NCI-H774 (cell line): ENCODE measurements around the gene PIBF1.
"Not testable (repeated sequence)": the region's sequence is repeated elsewhere in the genome, so short reads cannot be mapped to it uniquely, and the experiment has no call there.

Experiments
- DNase-seq: peaks from one replicate; lab custom pipeline; 2025; lab: John Stamatoyannopoulos, UW

The PIBF1 gene

DNA sequence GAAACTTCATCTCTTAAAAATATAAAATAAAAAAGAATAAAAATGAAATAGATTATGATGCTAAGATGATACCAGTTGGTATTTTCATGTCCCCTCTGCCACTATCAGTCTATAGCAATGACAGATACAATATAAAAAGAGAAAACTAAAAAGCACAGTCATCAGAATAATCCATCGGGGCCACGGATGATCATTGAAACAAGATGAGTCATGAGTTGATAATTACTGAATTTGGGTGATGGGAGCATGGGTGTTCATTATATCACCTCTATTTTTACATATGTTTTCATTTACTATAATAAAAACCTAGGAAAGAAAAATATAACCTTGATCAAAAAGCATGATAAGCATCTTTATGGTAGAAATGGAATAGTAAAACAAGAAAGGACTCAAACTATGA lies 41.1 kb downstream of the PIBF1 start:
- no peak for DNase-seq

GRCh38 chr13:72823724-72824123 lies 41.8 kb downstream of the PIBF1 start:
- DNase-seq: no peak

DNA sequence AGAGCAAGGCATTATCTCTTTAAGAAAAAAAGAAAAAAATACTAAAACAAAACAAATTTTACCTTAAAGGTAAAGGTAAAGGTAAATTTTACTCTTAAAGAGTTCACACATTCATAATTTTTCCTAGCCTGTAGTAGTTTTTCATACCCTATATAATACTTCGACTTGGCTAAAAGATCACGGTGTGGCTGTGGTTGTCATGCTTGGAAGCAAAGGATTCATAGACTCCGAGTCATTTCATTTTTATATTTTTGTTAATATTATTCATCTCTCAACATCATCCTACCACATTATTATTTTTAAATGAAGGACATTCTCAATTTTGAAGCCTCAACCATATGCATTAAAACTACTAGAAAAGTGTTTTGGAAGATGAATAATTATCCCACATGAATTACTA lies 52.7 kb downstream of the PIBF1 start:
- DNase-seq: no peak

GRCh38 chr13:72839831-72840426 lies 58.0 kb downstream of the PIBF1 start:
- DNase-seq: peak; percentile 10

GRCh38 chr13:72842991-72843390 lies 61.1 kb downstream of the PIBF1 start:
- no peak for DNase-seq

DNA sequence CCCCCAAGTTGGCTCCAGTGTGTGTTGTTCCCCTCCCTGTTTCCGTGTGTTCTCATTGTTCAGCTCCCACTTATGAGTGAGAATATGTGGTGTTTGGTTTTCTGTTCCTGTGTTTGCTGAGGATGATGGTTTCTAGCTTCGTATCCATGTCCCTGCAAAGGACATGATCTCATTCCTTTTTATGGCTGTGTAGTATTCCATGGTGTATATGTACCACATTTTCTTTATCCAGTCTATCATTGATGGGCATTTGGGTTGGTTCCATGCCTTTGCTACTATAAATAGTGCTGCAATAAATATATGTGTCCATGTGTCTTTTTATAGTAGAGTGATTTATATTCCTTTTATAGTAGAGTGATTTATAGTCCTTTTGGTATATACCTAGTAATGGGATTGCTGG lies 63.2 kb downstream of the PIBF1 start:
- not testable (repeated sequence) for DNase-seq

GRCh38 chr13:72849571-72849970 lies 67.6 kb downstream of the PIBF1 start:
- DNase-seq: no peak

GRCh38 chr13:72850959-72851677 lies 69.2 kb downstream of the PIBF1 start:
- DNase-seq: no peak

DNA sequence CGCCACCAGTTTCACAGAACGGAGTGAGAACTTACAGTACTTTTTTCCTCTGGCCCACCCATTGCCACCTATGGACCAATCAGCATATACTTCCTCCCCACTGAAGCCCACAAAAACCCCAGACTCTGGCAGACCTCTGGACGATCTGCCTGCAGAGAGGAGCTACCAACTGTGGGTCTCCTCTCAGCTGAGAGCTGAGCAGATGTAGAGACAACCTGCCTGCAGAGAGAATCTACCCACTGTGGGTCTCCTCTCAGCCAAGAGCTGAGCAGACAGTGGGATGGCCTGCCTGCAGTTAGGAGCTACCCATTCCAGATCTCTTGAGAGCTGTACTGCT lies 69.7 kb downstream of the PIBF1 start:
- DNase-seq: no peak

- DNase-seq: no peak
These were observed 70.3 kb downstream of the PIBF1 start for GRCh38 chr13:72852207-72852606.

- DNase-seq: no peak
These were observed 71.1 kb downstream of the PIBF1 start for GRCh38 chr13:72853000-72853399.

DNA sequence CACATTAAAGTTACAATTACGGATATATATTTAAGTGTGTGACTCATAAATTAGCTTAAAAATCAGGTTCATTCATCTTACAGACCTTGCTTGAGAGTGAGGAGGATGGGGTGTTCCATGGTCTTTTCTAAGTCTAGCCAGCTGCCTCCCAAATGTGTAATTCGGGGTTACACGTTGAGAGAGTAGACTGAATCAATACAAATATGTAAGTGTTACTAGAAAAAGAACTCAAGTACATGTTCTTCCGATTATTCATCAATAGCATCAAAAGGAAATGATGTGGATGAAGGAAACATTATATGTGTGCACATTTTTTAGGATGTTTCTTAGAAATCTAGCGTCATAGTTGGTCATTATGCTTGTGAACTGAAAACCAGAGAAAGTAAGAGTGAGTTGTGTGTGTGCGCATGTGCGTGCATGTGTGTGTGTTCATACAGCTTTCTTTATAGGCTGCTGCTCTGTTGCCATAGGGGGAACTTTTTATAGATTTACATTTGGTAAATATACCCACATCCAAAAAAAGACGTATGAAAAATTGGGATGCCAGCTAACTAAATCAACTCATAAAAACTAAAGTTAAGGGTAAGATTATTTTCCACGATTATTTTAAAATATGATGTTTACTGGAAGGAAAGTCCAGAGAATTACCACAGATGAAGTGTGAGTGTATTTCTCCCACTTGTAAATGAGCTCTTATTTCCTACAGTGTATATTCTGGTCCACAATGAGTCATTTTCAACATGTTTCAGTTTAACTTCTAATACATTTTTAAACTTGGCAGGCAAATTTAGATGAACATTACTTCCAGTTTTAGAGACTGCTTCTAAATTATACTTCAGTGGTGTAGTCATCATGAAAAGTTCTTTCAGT lies 82.4 kb downstream of the PIBF1 start:
- DNase-seq: no peak

DNA sequence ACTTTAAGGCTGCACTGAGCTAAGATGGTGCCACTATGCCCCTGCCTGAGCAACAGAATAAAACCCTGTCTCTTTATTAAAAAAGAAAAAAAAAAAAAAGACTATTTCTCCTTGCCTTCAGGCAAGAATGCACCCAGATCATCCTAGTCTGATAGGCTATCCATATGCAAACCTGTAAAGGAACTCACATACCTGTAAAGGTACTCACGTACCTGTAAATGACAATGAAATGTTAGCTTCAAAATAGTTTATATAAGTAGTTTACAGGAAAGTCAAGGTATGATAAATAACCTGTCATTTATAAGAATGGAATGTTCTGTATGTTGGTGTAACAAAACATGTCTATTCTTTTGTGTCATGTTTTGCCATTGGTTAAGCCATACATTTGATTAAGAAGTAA lies 86.3 kb downstream of the PIBF1 start:
- DNase-seq: no peak

DNA sequence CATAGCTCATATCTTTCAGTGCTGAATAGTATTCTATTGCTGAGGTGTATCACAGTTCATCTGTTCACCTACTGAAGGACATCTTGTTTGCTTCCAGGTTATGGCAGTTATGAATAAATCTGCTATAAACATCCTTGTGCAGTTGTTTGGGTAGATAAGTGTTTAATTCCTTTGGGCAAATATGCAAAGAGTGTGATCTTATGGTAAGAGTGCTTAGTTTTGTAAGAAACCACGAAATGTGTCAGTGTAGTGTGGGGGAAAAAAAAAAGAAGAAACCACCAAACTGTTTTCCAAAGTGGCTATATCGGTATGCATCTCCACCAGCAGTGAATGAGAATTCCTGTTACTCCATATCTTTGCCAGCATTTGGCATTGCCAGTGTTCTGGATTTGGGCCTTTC lies 93.3 kb downstream of the PIBF1 start:
- DNase-seq: no peak

DNA sequence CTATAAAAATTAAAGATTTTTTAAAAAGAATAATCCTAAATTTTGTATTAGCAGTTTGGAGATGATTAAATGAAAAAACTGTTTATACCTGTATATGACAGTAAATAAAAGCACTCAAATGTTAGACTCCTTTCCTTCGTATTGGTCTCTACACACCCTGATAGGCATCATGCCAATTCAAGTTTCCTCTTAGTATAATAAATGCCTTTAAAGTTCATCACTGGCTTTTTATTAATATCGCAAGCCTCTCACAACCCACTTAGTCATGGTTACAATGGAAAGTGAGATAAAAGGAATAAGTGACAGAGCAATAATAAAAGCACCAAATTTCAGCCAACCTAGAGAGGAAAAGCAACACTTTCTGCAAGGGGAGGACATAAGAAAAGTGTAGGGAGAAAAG lies 102.2 kb downstream of the PIBF1 start:
- DNase-seq: no peak

- DNase-seq: no peak
These were observed 104.5 kb downstream of the PIBF1 start for GRCh38 chr13:72886272-72887067.

GRCh38 chr13:72889495-72889894 lies 107.6 kb downstream of the PIBF1 start:
- DNase-seq: no peak

DNA sequence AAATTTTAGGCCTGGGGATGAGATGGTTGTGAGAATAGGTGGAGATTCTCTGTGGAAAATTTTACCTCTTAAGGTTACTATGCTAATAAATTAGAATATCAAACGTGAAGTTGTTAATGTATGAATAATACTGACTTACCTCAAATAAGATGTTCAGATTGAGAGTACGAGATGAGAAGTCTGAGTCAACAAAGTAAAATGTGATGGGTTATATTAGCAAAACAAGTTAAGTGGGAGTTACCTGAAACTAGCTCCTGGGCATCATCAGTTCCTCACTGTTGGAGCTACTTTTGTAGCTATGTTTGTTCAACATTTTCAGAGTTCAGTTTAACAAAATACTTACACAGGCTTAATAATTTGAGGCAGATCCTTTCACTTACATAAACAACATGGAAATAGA lies 108.6 kb downstream of the PIBF1 start:
- DNase-seq: no peak

DNA sequence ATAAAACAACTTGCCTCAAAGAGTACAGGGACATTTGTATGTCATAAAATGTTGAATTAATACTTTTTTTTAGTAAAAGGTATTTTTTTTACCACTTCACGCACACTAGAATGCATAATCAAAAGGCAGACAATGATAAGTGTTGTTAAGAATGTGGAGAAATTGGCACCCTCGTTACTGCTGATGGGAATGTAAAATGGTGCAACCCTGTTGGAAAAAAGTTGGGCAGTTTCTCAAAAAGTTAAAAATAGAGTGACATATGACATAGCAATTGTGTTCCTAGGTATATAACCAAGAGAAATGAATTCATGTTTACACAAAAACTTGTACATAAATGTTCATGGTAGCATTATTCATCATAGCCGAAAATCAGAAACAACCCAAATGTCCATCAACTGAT lies 109.5 kb downstream of the PIBF1 start:
- DNase-seq: no peak

DNA sequence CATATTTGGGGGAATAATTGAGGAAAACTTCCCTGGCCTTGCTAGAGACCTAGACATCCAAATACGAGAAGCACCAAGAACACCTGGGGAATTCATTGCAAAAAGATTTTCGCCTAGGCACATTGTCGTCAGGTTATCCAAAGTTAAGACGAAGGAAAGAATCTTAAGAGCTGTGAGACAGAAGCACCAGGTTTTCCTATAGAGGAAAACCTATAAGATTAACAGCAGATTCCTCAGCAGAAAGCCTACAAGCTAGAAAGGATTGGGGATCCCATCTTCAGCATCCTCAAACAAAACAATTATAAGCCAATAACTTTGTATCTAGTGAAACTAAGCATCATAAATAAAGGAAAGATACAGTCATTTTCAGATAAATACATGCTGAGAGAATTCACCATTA lies 114.9 kb downstream of the PIBF1 start:
- no peak for DNase-seq

DNA sequence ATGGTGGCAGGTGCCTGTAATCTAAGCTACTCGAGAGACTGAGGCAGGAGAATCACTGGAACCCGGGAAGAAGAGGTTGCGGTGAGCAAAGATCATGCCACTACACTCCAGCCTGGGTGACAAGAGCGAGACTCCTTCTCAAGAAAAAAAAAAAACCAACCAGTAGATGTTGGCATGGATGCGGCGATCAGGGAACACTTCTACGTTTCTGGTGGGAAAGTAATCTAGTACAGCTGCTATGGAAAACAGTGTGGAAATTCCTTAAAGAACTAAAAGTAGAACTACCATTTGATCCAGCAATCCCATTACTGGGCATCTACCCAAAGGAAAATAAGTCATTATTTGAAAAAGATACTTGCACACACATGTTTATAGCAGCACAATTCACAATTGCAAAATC lies 119.6 kb downstream of the PIBF1 start:
- DNase-seq: not testable (repeated sequence)

GRCh38 chr13:72908416-72908815 lies 126.5 kb downstream of the PIBF1 start:
- no peak for DNase-seq
